SK-N-SH (cell line): Measurements from ENCODE around the gene IRF1. TPM values are rescaled to one million over a fixed set of nuclear protein-coding genes. Genes with fewer than 3 reads are reported as not detected.

Source experiments
- CTCF ChIA-PET: fragments of 300-600, 350-600 bp; formaldehyde crosslinking; extraction: SDS; loops from one replicate; lab custom pipeline; 2021; lab: Yijun Ruan, JAX
- POLR2A ChIA-PET: fragments of 350-600 bp; sonication (Branson Sonifier 250); formaldehyde crosslinking; extraction: SDS; loops from one replicate; lab custom pipeline; 2020; ENCODE audit warnings: antibody characterized with exemption, inconsistent platforms; lab: Yijun Ruan, JAX
- DNase-seq: peaks from one replicate; pipeline ENCODE4 v3.0.0; 2012
- H2AFZ ChIP-seq: fragments of 200-600 bp; sonication (generic); 2 replicates; pipeline ENCODE4 v1.8.1; 2016; ENCODE audit warnings: antibody characterized with exemption, mild to moderate bottlenecking, low read depth
- H3F3A ChIP-seq: fragments of 200-600 bp; sonication (generic); replicated peaks from 2 replicates; pipeline ENCODE3; 2016; ENCODE audit warnings: antibody characterized with exemption, mild to moderate bottlenecking; ENCODE audit not compliant: insufficient read depth
- H3K27ac ChIP-seq, 2 experiments: fragments of 200-500 bp in 1 of 2; fragments of 200-600 bp in 1 of 2; sonication (Bioruptor generic) in 1 of 2; sonication (generic), shearing (Covaris generic) in 1 of 2; 2 replicates each; pipeline versions ENCODE4 v1.5.1 to v1.6.1; 2014 to 2016; ENCODE audit warnings: low read depth in 2 of 2, inconsistent platforms in 1 of 2, low read length in 1 of 2, mild to moderate bottlenecking in 1 of 2, mixed read lengths in 1 of 2
- H3K27me3 ChIP-seq: fragments of 200-600 bp; sonication (generic), shearing (Covaris generic); 2 replicates; pipeline ENCODE4 v1.6.1; 2016; ENCODE audit warnings: mixed run types; ENCODE audit not compliant: insufficient read depth
- H3K36me3 ChIP-seq, 2 experiments: fragments of 200-500 bp in 1 of 2; fragments of 200-600 bp in 1 of 2; sonication (Bioruptor generic) in 1 of 2; sonication (generic) in 1 of 2; replicated peaks in 1 of 2; 2 replicates each; pipeline versions ENCODE3 to v1.5.1; 2014 to 2016; ENCODE audit warnings: low read length in 1 of 2, mild to moderate bottlenecking in 1 of 2; ENCODE audit not compliant: insufficient read depth in 2 of 2, control insufficient read depth in 1 of 2
- H3K4me1 ChIP-seq, 2 experiments: fragments of 200-500 bp in 1 of 2; fragments of 200-600 bp in 1 of 2; sonication (Bioruptor generic) in 1 of 2; sonication (generic), shearing (Covaris generic) in 1 of 2; 2 replicates each; pipeline versions ENCODE4 v1.5.1 to v1.6.1; 2014 to 2016; ENCODE audit warnings: low read depth in 1 of 2, low read length in 1 of 2, mixed run types in 1 of 2; ENCODE audit not compliant: insufficient read depth in 2 of 2, control insufficient read depth in 1 of 2
- H3K4me2 ChIP-seq: fragments of 200-600 bp; sonication (generic), shearing (Covaris generic); 2 replicates; pipeline ENCODE4 v1.6.1; 2017; ENCODE audit warnings: mixed run types
- H3K4me3 ChIP-seq, 2 experiments: fragments of 200-500 bp in 1 of 2; fragments of 200-600 bp in 1 of 2; sonication (Bioruptor generic) in 1 of 2; sonication (generic), shearing (Covaris generic) in 1 of 2; 2 replicates each; pipeline versions ENCODE4 v1.5.1 to v1.8.1; 2014 to 2016; ENCODE audit warnings: low read depth in 2 of 2, inconsistent platforms in 1 of 2, low read length in 1 of 2, mild to moderate bottlenecking in 1 of 2, mixed read lengths in 1 of 2, moderate library complexity in 1 of 2
- H3K79me2 ChIP-seq: fragments of 200-600 bp; sonication (generic); 2 replicates; pipeline ENCODE4 v1.8.1; 2017; ENCODE audit warnings: mild to moderate bottlenecking; ENCODE audit not compliant: insufficient read depth
- H3K9ac ChIP-seq: fragments of 200-600 bp; sonication (generic); 2 replicates; pipeline ENCODE4 v1.6.1; 2017; ENCODE audit warnings: mixed run types
- H3K9me2 ChIP-seq: fragments of 200-600 bp; sonication (generic); 2 replicates; pipeline ENCODE4 v1.6.1; 2017; ENCODE audit warnings: mixed run types
- H3K9me3 ChIP-seq: fragments of 200-600 bp; sonication (generic); 2 replicates; pipeline ENCODE4 v1.6.1; 2017; ENCODE audit warnings: mixed run types, mild to moderate bottlenecking, moderate library complexity
- H4K20me1 ChIP-seq: fragments of 200-600 bp; sonication (generic); 2 replicates; pipeline ENCODE4 v1.6.1; 2017; ENCODE audit warnings: mild to moderate bottlenecking, mixed run types; ENCODE audit not compliant: insufficient read depth
- ELF1 ChIP-seq: IDR thresholded peaks from 2 replicates; pipeline ENCODE4 v1.4.0; 2012
- EZH2phosphoT487 ChIP-seq: fragments of 200-600 bp; sonication (generic); IDR thresholded peaks from 2 replicates; pipeline ENCODE4 v1.6.1; 2017; ENCODE audit warnings: low read depth, mixed run types, mild to moderate bottlenecking, antibody characterized with exemption, moderate library complexity, borderline replicate concordance
- FOSL2 ChIP-seq: IDR thresholded peaks from 2 replicates; pipeline ENCODE4 v1.4.0; 2012; ENCODE audit warnings: low read depth, mild to moderate bottlenecking, moderate library complexity, borderline replicate concordance
- FOXM1 ChIP-seq: IDR thresholded peaks from 2 replicates; pipeline ENCODE4 v1.4.0; 2012; ENCODE audit warnings: low read depth, mild to moderate bottlenecking
- GATA2 ChIP-seq: sonication (generic); formaldehyde crosslinking; IDR thresholded peaks from 2 replicates; pipeline ENCODE4 v1.5.0; 2020; ENCODE audit warnings: mild to moderate bottlenecking, missing genetic modification reagents
- MAX ChIP-seq: IDR thresholded peaks from 2 replicates; pipeline ENCODE4 v1.4.0; 2012; ENCODE audit warnings: low read depth
- MEF2A ChIP-seq: IDR thresholded peaks from 2 replicates; pipeline ENCODE4 v1.4.0; 2012; ENCODE audit warnings: low read depth, borderline replicate concordance
- MXI1 ChIP-seq: IDR thresholded peaks from 2 replicates; pipeline ENCODE4 v1.6.1; 2012; ENCODE audit warnings: mild to moderate bottlenecking, low read depth, low read length, improper control_type of control experiment
- NFIC ChIP-seq: IDR thresholded peaks from 2 replicates; pipeline ENCODE4 v1.4.0; 2012; ENCODE audit warnings: borderline replicate concordance
- RAD21 ChIP-seq: IDR thresholded peaks from 2 replicates; pipeline ENCODE4 v1.6.1; 2012; ENCODE audit warnings: mild to moderate bottlenecking, low read length
- RCOR1 ChIP-seq: fragments of 150-350 bp; IDR thresholded peaks from 2 replicates; pipeline ENCODE4 v1.6.1; 2017; ENCODE audit warnings: antibody characterized with exemption, low read length
- RXRA ChIP-seq: IDR thresholded peaks from 2 replicates; pipeline ENCODE4 v1.4.0; 2012; ENCODE audit warnings: low read depth, mild to moderate bottlenecking, borderline replicate concordance
- TEAD4 ChIP-seq: IDR thresholded peaks from 2 replicates; pipeline ENCODE4 v1.4.0; 2012; ENCODE audit warnings: mild to moderate bottlenecking, borderline replicate concordance; ENCODE audit not compliant: insufficient read depth
- USF2 ChIP-seq: fragments of 150-350 bp; IDR thresholded peaks from 2 replicates; pipeline ENCODE4 v1.6.1; 2017; ENCODE audit warnings: antibody characterized with exemption, low read length, low read depth, borderline replicate concordance
- WGBS: methylation state at CpG from one replicate; pipeline ENCODE4 v1.1.6; 2017; ENCODE audit warnings: low lambda C conversion rate; 5-methylcytosine and 5-hydroxymethylcytosine counted together
- polyA plus RNA-seq, 3 experiments: library from polyadenylated mRNA; depleted of rRNA; stranded (reverse); fragments of >200 nt; gene quantifications; 2 replicates each; pipeline ENCODE4 v1.2.3, GENCODE V29; 2012
- TF ChIP-seq, protein P1 (sequence below): IDR thresholded peaks from 2 replicates; pipeline ENCODE4 v1.4.0; 2012; ENCODE audit warnings: low read depth, borderline replicate concordance
- TF ChIP-seq, protein P2 (sequence below): IDR thresholded peaks from 2 replicates; pipeline ENCODE4; 2012

Gene IRF1
- polyA plus RNA-seq, 1 of the 3 experiments (the other 2 are of a cell fraction), result 15.2 TPM

GRCh38 chr5:132483661-132484390 is 6.7 kb downstream of the IRF1 start:
- no peak for DNase-seq
- H3K9me2 ChIP-seq, result no peaks in the 10 kb centered on the region
- H3K9ac ChIP-seq, result no peak overlapping the region
- no peak overlapping the region for H3K27ac ChIP-seq
- WGBS, result 88% methylated on average over 5 of the region's 7 CpGs
- H3K4me1 ChIP-seq, result peaks cover 0 to 11% of the 10 kb centered on the region in 2 experiments; a peak in 1 of 4 replicates
- H4K20me1 ChIP-seq, result peaks cover 17% of the 10 kb centered on the region
- no peak overlapping the region for H2AFZ ChIP-seq
- no peak for TF ChIP-seq RAD21
- no peak for TF ChIP-seq GATA2 (CRISPR knock-in tag)
- TF ChIP-seq EZH2phosphoT487, result no peak
- TF ChIP-seq ELF1, result no peak
- no peak for TF ChIP-seq RXRA
- no peak for TF ChIP-seq TEAD4
- TF ChIP-seq USF2, result no peak
- TF ChIP-seq MAX, result no peak
- TF ChIP-seq, protein P1, sequence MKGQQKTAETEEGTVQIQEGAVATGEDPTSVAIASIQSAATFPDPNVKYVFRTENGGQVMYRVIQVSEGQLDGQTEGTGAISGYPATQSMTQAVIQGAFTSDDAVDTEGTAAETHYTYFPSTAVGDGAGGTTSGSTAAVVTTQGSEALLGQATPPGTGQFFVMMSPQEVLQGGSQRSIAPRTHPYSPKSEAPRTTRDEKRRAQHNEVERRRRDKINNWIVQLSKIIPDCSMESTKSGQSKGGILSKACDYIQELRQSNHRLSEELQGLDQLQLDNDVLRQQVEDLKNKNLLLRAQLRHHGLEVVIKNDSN, result no peak
- peaks cover 21% of the 10 kb centered on the region for H3K79me2 ChIP-seq
- ChIA-PET CTCF (interaction anchor here (0.8 kb wide), 1 partner anchor 18 kb away, joined by 3 read pairs; no protein-coding TSS in a partner anchor), POLR2A (no interaction called here)
- peaks cover 3% of the 10 kb centered on the region for H3F3A ChIP-seq
- peaks cover 17 to 36% of the 10 kb centered on the region in 2 experiments for H3K36me3 ChIP-seq
- H3K4me3 ChIP-seq, result no peak overlapping the region
- H3K9me3 ChIP-seq, result no peaks in the 10 kb centered on the region
- H3K4me2 ChIP-seq, result no peak overlapping the region
- no peaks in the 10 kb centered on the region for H3K27me3 ChIP-seq

DNA sequence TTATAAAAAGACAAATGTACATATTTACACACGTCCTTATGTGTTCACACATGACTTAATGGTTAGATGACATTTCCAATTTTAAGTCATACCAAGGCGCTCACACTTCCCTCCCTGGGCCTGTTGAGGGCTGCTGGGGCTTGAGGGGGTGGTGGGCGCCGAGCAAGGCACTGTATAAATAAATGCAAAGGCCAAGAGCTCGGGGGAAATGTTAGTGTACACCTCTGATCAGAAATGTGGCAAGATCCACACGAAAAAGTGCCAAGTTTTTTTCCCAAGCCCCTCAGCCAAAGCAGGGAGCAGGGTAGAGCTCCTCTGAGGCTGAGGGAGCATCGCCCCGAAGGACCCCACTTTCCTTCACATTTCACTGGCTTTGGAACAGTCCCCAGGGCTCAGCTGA is 7.5 kb downstream of the IRF1 start:
- WGBS, result 98% methylated on average over 8 of the region's 8 CpGs
- ChIA-PET CTCF (no interaction called here), POLR2A (no interaction called here)
- Histone ChIP-seq H3K4me1 (peaks cover 0 to 9% of the 10 kb centered on the region in 2 experiments; a peak in 1 of 4 replicates), H3K36me3 (peaks cover 17 to 33% of the 10 kb centered on the region in 2 experiments), H3K27me3 (no peaks in the 10 kb centered on the region), H3F3A (peaks cover 3% of the 10 kb centered on the region), H3K79me2 (peaks cover 13% of the 10 kb centered on the region; the same call in 1 of the 2 replicates), H3K4me2 (no peak overlapping the region), H2AFZ (no peak overlapping the region), H3K4me3 (no peak overlapping the region), H3K27ac (no peak overlapping the region), H3K9me2 (no peaks in the 10 kb centered on the region), H4K20me1 (peaks cover 10% of the 10 kb centered on the region; the same call in 1 of the 2 replicates), H3K9me3 (no peaks in the 10 kb centered on the region), H3K9ac (no peak overlapping the region)
- TF ChIP-seq MXI1 (no peak), ELF1 (no peak), FOSL2 (no peak), MAX (no peak), EZH2phosphoT487 (no peak), RCOR1 (no peak), GATA2 (CRISPR knock-in tag) (no peak), NFIC (no peak), FOXM1 (no peak), MEF2A (no peak)
- TF ChIP-seq, protein P2, sequence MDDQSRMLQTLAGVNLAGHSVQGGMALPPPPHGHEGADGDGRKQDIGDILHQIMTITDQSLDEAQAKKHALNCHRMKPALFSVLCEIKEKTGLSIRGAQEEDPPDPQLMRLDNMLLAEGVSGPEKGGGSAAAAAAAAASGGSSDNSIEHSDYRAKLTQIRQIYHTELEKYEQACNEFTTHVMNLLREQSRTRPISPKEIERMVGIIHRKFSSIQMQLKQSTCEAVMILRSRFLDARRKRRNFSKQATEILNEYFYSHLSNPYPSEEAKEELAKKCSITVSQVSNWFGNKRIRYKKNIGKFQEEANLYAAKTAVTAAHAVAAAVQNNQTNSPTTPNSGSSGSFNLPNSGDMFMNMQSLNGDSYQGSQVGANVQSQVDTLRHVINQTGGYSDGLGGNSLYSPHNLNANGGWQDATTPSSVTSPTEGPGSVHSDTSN, result no peak
- no peak for DNase-seq
